IPS DF 19.7 (cell line): Measurements from ENCODE around the gene IGF2R.
"Not testable (repeated sequence)": the region's sequence is repeated elsewhere in the genome, so short reads cannot be mapped to it uniquely, and the experiment has no call there.

ENCODE experiments used
- DNase-seq: peaks from one replicate; pipeline ENCODE4 v3.0.0-alpha.2; 2013; ENCODE audit warnings: low read depth, low spot score

Gene IGF2R

DNA sequence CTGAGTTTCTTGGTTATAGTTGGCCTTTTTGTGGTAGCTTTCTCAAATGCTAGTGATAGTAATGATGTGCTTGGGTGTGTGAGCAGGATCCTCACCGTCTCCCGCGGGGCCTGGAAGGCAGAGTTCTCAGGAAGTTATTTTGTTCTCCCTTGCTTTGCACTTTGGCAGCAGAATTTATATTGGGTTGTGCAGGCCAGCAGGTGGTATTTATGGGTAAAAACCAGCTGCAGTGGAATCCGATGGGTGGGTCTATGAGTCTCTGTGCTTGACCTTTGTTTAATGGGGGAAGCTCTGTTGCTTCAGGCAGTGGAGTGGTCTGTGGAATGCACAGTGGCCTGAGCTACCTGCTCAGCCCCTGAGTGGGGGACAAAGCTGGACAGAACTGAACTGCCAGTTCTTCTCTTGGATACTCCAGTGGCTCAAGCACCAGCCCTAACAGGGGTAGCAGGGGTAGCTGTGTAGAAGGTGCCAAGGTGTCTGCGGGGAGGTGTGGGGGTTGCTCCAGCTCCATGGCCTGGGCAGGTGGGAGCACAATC, 27.3 kb downstream of the IGF2R start:
- no peak for DNase-seq

DNA sequence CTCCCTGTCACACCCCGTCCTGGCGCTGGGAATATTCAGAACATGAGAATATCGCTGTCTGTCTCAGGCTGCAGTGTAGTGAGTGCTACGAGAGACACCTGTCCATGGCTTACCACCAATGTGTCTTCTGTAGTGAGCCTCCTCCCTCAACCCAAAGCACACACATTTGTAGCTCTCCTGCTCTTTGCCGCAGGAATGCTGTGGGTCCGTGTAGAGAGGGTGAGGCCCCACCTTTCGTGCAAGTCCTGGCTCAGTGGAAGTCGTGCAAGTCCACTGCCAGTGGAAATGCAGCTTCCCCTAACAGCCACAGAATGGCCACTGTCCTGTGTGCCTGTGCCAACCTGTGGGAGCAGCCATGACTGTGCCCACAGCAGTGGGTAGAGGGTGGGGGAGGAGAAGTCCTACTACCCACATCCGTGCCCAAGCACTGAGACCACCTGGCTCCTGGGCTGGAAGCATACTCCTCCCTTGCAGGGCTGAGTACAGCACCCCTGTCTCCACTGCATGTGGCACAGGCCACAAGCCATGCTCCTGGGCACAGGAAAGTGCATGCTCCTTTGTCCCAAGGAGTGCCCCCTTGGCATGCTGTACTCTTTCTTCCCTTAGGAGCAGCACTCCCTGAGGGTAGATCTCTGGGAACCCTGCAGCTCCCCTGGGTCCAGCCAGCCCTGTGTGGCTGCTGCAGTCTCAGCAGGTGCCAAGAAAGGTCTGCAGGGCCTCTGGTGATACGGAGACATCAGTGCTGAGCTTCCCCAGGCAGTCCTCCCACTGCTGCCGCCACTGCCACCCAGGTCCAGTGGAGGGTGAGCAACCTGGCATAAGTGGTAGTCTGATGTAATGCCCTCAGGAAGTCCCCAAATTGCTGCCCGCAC, 28.0 kb downstream of the IGF2R start:
- no peak for DNase-seq

DNA sequence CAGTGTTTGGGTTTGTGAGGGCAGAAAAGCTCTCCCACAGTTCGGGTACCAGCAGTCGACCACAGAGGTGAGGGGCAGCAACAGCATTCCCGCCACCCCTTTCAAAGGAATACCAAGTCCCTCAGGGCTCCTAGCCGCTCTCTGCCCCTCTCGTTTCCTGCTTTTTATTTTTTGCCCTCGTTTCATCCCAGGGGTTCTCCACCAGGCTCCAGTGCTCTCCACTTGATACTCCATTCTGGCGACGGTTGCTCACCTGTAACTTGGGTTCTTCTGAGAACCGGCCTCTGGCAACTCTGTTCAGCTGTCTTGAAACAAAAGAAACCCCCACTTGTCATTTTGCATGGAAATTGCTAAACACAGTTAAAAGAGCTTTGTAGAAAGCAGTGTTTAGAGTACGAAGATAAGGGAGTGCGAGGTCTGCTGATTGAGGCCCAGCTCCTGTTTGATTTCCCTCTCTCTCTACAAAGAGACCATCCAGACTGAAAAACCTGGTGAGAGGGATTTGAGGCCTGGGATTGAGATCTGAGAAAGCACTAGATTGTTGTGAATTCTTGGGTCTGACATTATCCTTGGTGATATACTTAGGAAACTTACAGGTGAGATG, 28.7 kb downstream of the IGF2R start:
- no peak for DNase-seq

GRCh38 chr6:159998538-159998937, 29.7 kb downstream of the IGF2R start:
- no peak for DNase-seq

DNA sequence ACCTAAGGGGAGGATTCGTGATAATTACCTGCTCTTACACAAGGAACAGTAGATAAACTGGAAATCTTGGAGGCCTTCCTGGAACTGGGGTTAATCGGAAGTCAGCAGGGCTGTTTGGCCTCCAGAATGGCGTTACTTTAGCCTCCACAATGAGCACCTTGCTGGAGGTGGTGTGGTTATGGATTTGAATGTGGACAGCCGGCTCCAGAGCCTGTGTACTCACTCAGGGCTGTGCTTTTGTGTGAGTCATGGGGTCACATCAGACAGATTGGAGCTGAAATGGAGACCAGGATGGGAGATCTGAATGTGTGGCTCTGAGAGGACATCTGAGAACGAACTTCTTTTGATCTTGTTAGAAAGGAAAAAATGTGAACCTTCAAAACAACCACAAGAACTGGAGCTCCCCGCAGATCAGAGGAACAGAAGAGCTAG, 30.4 kb downstream of the IGF2R start:
- DNase-seq = no peak

DNA sequence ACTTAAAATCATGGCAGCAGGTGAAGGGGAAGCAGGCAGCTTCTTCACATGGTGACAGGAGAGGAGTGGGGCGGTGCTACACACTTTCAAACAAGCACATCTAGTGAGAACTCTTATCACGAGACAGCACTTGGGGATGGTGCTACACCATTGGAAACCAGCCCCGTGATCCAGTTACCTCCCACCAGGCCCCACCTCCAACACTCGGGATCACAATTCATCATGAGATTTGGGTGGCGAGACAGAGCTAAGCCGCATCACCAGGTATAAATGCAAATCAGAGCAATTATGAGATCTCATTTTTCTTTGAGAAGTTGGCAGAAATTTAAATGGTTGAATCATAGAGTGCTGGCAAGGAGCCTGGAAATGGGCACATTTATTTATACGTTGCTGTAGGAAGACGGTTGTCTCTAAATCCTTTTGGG, 31.4 kb downstream of the IGF2R start:
- no peak for DNase-seq

GRCh38 chr6:160000893-160001427, 32.1 kb downstream of the IGF2R start:
- DNase-seq = not testable (repeated sequence)

DNA sequence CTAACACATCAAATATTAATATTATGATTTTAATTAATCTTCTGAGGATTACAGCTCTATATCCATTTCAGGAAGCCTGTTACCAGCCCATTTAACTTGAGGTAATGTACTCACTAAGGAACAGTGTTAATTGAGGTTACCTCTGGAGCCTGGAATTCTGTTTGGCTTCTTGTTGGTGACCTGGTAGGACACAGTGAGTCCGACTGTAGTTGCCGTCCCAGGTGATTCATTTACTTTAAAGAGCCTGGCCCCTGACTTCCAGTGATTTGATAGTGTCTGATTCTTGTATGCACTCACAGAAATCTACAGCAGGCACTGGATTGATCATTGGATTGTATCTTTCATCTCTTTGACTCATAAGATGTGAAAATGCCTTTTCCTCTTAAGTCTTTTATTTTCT, 34.0 kb downstream of the IGF2R start:
- no peak for DNase-seq

DNA sequence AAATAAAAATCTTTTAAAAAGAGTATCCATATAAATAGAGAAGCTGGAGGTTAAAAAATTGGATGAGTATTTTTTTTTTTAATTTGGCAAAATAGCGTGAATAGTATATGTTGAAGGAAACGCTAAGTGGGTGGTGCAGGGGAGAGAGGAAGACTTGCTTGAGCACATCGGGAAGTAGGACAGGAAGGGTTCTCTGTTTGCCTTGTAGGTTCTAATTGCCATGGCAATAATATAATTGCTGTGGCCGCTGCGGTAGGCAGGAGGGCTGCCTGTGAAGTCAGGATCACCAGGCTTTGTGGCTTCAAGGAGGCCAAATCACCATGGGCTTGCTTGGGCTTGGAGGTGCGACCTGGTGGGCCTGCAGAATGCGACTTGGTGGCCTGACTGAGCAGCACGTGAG, 35.1 kb downstream of the IGF2R start:
- no peak for DNase-seq

GRCh38 chr6:160004419-160005175, 35.7 kb downstream of the IGF2R start:
- no peak for DNase-seq

GRCh38 chr6:160005211-160005610, 36.3 kb downstream of the IGF2R start:
- no peak for DNase-seq

GRCh38 chr6:160005861-160006540, 37.1 kb downstream of the IGF2R start:
- no peak for DNase-seq

GRCh38 chr6:160007145-160007544, 38.3 kb downstream of the IGF2R start:
- no peak for DNase-seq

GRCh38 chr6:160007611-160008010, 38.7 kb downstream of the IGF2R start:
- no peak for DNase-seq

- DNase-seq = no peak
Measured at GRCh38 chr6:160010067-160010466, 41.2 kb downstream of the IGF2R start.

DNA sequence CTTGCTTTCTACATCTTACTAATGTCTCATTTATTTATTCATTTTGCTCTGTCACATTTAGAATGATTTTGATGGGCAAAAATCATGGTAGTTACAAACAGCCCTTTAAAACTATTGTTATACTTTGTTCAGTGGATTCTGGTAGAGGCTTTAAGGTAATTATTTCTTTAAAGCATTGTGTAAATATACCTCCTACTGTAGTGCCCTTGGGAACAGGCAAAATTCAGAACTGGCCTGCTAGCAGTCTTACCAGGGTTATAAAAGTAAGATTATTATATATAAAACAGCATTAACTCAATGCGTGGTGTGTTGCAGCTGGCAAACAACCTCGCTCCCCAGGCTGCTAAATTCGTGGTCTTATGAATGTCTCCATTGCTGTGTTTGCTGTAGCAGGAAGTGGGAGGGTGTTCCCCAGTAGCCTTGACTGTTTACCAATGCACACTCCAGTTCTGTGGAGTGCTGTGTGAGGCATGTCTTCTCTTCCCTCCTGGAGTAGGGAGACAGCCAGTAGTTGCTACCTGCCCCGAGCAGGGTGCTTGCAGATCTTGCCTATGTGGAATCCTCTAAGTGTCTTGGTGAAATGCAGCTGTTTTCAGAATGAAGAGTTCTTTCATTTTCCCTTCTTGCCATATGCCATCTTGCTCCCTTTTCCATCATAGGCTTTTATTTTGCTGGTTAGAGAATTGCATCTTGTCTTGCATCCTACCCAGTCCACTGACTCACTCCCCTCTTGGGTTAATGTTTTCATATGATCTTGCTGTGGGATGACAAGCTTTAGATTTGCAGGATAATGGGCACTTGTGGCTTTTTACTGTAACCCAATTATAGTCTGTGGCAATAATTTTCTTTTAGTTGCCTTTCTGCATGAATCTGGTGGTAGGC, 45.3 kb downstream of the IGF2R start:
- DNase-seq = no peak

DNA sequence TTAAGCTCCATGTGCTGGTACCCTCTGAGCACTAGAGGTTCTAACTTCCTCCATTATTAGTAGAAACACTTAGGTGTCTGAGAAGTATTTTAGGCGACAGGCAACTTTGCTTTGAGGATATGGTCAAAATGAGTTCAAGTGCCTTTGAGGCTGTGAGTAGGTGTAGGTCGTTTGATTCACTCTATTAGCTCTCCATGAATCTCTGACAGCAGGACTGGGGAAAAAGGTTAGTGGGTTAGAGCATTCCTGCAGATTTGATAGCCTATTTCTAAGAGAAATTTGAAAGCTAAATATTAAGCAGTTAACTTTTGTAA, 45.9 kb downstream of the IGF2R start:
- no peak for DNase-seq

- DNase-seq = no peak
Measured at GRCh38 chr6:160015778-160016684, 47.1 kb downstream of the IGF2R start.

DNA sequence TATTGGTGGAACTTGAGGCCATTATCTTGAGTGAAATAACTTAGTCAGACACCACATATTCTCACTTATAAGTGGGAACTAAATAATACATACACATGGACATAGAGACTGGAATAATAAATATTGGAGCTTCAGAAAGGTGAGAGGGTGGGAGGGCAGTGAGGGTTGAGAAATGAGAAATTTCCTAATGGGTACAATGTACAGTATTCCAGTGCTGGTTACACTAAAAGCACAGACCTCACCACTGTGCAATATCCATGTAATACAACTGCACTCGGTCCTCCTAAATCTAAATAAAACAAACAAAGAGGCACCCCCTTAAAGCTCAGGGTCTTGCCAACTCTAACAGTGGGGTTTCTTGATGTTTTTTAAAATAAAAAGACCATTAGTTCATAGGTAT, 53.2 kb downstream of the IGF2R start:
- DNase-seq = no peak
